Measurements from ENCODE around the gene PRKCZ. TPM values are rescaled to one million over a fixed set of nuclear protein-coding genes. Genes with fewer than 3 reads are reported as not detected.
A peak's percentile ranks its signal among the peaks of the same experiment; 100 is the strongest.

Gene PRKCZ
- total and polyA plus RNA-seq, 11 donors = 12.5 to 20.7 (median 16.5) TPM

- TF ChIP-seq, protein P1, sequence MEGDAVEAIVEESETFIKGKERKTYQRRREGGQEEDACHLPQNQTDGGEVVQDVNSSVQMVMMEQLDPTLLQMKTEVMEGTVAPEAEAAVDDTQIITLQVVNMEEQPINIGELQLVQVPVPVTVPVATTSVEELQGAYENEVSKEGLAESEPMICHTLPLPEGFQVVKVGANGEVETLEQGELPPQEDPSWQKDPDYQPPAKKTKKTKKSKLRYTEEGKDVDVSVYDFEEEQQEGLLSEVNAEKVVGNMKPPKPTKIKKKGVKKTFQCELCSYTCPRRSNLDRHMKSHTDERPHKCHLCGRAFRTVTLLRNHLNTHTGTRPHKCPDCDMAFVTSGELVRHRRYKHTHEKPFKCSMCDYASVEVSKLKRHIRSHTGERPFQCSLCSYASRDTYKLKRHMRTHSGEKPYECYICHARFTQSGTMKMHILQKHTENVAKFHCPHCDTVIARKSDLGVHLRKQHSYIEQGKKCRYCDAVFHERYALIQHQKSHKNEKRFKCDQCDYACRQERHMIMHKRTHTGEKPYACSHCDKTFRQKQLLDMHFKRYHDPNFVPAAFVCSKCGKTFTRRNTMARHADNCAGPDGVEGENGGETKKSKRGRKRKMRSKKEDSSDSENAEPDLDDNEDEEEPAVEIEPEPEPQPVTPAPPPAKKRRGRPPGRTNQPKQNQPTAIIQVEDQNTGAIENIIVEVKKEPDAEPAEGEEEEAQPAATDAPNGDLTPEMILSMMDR (IDR thresholded peaks at IDR 0.05) = no peak
- no peak for TF ChIP-seq POLR2A (IDR thresholded peaks at IDR 0.05)
- Histone ChIP-seq H3K4me1 (no peaks in the 10 kb centered on the region), H3K36me3 (no peaks in the 10 kb centered on the region), H3K9me3 (peaks cover 0 to 30% (median 20%) of the 10 kb centered on the region in 12 donors), H3K27ac (no peak overlapping the region), H3K27me3 (peaks cover 0 to 9% (median 0%) of the 10 kb centered on the region in 9 donors), H3K4me3 (no peak overlapping the region)
- DNase-seq = no peak
- no peak for ATAC-seq
- intact Hi-C loops (cut with DNase I) = no loop called here
- 91 to 97% (median 96%) methylated on average over 7 of the region's 7 CpGs for WGBS, 4 donors
These were observed 28.0 kb downstream of the PRKCZ start for GRCh38 chr1:2078170-2078569.

DNA sequence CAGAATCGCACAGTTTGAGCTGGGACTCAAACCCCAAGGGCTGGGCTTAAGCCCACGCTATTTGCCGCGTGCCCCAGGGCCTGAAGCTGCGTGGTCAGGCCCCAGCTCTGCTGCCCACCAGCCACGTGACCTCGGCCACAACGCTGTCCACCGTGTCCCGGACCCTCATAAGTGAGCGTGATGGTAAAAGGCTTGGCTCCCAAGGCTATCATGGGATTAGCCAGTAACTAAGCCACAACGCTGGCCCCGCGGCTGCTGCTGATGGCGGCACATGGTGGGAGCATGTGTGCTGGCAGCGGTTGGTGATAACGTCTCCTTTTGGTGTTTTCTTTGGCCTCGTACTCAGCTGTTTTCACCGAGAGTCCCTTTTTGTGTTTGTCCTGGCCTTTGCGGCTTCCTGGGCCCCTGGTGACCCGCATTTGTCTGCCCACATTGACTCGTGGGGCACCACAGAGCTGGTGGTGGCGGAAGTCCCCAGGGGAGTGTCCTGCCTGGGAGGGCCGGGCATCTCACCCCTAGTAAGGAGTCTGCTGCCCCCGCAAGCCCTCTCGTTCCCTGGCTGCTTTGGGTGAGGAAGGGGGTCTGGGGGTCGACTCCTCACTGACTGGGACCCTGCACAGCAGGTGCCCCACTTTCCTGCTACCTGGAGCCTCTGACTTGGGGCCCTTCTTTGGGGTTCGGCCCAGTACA is 29.3 kb downstream of the PRKCZ start:
- Histone ChIP-seq H3K36me3 (no peaks in the 10 kb centered on the region), H3K27me3 (no peaks in the 10 kb centered on the region), H3K9me3 (peaks cover 0 to 30% (median 20%) of the 10 kb centered on the region in 12 donors), H3K4me1 (no peaks in the 10 kb centered on the region), H3K4me3 (no peak overlapping the region), H3K27ac (no peak overlapping the region)
- intact Hi-C loops (cut with DNase I) = no loop called here
- 88 to 96% (median 94%) methylated on average over 27 to 28 of the region's 28 CpGs for WGBS, 4 donors
- DNase-seq (peak in 1 of 5 donors; percentile 47), ATAC-seq (no peak)
- TF ChIP-seq POLR2A (IDR thresholded peaks at IDR 0.05) = no peak
- TF ChIP-seq, protein P1 (IDR thresholded peaks at IDR 0.05) = no peak

DNA sequence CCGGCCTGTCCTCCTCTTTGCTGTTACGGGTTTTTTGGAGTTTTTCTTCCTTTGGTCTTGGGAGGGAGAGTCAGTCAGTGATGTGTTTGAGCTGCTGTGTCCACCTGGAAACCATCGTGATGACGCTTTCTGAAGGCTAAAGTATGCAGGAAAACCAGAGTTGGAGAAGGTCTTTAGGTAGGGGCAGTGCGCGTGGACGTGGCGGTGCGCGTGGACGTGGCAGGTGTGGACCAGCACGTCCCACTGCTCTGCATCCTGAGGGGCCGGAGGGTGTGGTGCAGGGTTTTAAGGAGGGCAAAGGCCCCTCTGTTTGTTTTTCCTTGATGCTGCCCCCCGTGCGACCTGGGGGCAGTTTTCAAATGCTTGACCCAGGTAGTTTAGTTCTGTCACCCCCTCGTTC is 29.9 kb downstream of the PRKCZ start:
- Histone ChIP-seq H3K9me3 (peaks cover 0 to 30% (median 20%) of the 10 kb centered on the region in 12 donors), H3K27me3 (no peaks in the 10 kb centered on the region), H3K4me1 (no peaks in the 10 kb centered on the region), H3K36me3 (no peaks in the 10 kb centered on the region), H3K27ac (no peak overlapping the region), H3K4me3 (no peak overlapping the region)
- no peak for TF ChIP-seq POLR2A (IDR thresholded peaks at IDR 0.05)
- TF ChIP-seq, protein P1 (IDR thresholded peaks at IDR 0.05) = no peak
- WGBS, 4 donors = 91 to 96% (median 94%) methylated on average over 14 to 16 of the region's 16 CpGs
- intact Hi-C loops (cut with DNase I) = no loop called here
- ATAC-seq (no peak), DNase-seq (no peak)

- Histone ChIP-seq H3K27ac (no peak overlapping the region), H3K9me3 (peaks cover 0 to 30% (median 20%) of the 10 kb centered on the region in 12 donors), H3K36me3 (no peaks in the 10 kb centered on the region), H3K4me3 (no peak overlapping the region), H3K4me1 (no peaks in the 10 kb centered on the region), H3K27me3 (no peaks in the 10 kb centered on the region)
- ATAC-seq (no peak), DNase-seq (peak in 2 of 5 donors; percentile 18 to 55)
- WGBS, 4 donors = 96% methylated on average over 20 of the region's 20 CpGs
- no peak for TF ChIP-seq POLR2A (IDR thresholded peaks at IDR 0.05)
- TF ChIP-seq, protein P1 (IDR thresholded peaks at IDR 0.05) = no peak
- intact Hi-C loops (cut with DNase I) = no loop called here
These were observed 30.7 kb downstream of the PRKCZ start for GRCh38 chr1:2080884-2081283.

All from heart left ventricle (tissue), 16 donors.